Suppressor macrophage treated with lipopolysaccharide for 4 hours (primary cell): ENCODE data around the gene CCT8L2.
"Not testable (repeated sequence)": the region's sequence is repeated elsewhere in the genome, so short reads cannot be mapped to it uniquely, and the experiment has no call there.

Source experiments
- DNase-seq: peaks from one replicate; pipeline ENCODE4 v3.0.0-alpha.2; 2020

CCT8L2 gene, protein sequence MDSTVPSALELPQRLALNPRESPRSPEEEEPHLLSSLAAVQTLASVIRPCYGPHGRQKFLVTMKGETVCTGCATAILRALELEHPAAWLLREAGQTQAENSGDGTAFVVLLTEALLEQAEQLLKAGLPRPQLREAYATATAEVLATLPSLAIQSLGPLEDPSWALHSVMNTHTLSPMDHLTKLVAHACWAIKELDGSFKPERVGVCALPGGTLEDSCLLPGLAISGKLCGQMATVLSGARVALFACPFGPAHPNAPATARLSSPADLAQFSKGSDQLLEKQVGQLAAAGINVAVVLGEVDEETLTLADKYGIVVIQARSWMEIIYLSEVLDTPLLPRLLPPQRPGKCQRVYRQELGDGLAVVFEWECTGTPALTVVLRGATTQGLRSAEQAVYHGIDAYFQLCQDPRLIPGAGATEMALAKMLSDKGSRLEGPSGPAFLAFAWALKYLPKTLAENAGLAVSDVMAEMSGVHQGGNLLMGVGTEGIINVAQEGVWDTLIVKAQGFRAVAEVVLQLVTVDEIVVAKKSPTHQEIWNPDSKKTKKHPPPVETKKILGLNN

GRCh38 chr22:16592710-16593109 is at the start of gene CCT8L2:
TSS of gene CCT8L2 (minus strand) at chr22:16592810. CDS start at chr22:16592550, 260 bp downstream.
- not testable (repeated sequence) for DNase-seq

DNA sequence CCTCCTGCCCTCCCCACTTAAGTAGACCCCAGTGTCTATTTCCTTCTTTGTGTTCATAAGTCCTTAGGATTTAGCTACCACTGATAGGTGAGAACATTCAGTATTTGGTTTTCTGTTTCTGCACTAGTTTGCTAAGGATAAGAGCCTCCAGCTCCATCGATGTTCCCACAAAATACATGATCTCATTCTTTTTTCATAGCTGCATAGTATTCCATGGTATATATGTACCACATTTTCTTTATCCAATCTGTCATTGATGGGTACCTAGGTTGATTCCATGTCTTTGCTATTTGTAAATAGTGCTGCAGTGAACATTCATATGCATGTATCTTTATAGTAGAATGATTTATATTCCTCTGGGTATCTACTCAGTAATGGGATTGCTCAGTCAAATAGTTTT is 42.8 kb upstream of the CCT8L2 start:
- DNase-seq = not testable (repeated sequence)

GRCh38 chr22:16634092-16634491 is 41.5 kb upstream of the CCT8L2 start:
- DNase-seq = not testable (repeated sequence)

GRCh38 chr22:16628476-16628875 is 35.9 kb upstream of the CCT8L2 start:
- not testable (repeated sequence) for DNase-seq

- not testable (repeated sequence) for DNase-seq
These were observed 32.4 kb upstream of the CCT8L2 start for GRCh38 chr22:16625018-16625417.

DNA sequence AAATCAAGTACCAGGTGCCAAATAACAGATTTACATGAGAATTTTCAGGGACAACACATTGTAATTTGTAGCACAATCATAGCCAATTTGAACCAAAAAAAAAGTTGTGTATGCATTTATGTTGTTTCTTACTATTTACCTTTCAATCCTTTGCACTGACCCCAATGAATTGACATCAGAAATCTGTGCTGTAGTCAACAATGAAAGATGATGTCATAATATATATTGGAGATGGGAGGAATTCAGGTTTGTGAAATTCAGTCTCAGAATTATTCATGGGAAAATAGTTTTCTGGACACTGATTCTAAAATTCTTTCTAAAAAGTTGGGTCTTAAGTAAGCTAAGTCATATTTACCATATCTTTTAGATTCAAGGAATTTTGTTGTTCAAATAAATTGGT is 31.0 kb upstream of the CCT8L2 start:
- not testable (repeated sequence) for DNase-seq

DNA sequence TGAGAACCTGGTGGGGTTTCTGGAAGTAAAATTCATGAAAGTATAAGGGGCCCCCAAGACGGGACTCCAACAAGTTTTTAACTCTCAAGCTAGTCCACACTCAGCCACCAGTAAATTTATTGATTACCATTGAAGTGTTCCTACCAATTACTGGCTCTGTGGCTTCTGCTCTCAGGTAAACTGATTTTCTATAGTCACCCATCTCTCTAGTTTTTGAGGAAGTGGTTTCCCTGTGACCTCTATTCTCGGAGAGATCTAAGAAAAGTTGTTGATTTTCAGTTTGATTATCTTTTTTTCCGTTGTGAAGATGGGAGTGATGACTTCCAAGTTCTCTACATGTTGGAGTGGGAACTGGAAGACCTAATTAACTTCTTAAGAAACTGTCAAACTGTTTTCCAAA is 24.9 kb upstream of the CCT8L2 start:
- DNase-seq = not testable (repeated sequence)

DNA sequence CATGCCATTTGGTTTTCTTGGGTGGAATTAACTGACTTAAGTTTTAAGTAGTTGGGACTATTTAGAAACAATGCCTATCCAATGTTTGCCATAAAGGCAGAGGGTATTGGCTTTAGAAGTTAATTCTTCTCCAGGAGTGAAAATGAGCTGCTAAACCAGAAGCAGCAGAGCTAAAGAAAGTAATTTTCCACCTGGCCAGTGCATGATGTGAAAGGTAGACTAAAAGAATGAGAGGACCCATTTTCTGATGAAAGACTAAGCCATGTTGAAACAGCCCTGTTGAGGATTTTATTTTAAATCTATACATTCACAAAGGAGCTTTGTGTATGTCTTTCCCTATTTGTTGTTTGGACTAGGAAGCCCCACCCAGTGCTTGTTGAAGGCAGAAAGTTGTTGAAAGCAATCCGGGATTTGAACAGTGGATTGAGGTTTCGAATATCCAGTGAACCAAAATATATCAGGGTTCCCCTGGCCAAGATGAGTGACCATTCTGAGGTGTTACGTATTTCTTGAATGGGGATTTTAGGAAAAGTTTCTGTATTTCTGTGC is 23.9 kb upstream of the CCT8L2 start:
- DNase-seq = not testable (repeated sequence)

GRCh38 chr22:16615606-16616245 is 23.1 kb upstream of the CCT8L2 start:
- DNase-seq = not testable (repeated sequence)

DNA sequence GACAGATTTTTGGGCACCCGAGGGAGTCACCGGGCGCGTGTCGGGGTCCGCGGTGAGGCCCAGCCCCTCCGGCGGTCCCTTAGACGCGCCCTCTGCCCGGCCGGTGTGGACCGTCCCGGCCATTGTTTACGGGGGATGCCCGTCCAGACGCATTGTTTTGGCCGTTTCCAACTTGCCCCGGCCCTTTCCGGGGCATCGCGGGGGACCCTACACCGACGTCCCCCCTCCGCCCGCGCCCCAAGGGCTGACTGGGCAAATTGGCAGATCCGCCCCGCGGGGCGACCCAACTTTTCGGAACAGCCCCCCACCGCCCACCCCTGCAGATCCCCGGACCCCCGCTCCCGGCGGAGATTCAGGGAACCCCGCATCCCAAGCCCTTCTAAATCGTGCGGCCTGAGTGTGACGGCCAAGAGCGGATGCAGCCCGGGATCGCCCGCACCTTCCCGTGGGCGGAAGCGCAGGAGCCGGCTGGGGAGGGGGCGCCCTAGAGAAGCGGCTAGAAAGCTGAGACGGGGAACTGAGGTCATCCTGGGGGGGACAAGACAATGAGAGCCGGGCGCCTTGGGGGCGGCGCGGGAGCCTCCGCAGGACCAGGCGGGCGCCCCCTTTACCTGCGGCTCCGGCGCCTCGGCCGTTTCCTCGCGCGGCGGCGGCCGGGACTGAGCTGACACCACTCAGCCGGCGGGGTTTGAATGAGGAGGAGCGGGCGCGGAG is 17.1 kb upstream of the CCT8L2 start:
- no peak for DNase-seq

GRCh38 chr22:16608931-16609330 is 16.3 kb upstream of the CCT8L2 start:
- DNase-seq = no peak

GRCh38 chr22:16604257-16604998 is 11.8 kb upstream of the CCT8L2 start:
- DNase-seq = not testable (repeated sequence)

GRCh38 chr22:16603770-16604242 is 11.2 kb upstream of the CCT8L2 start:
- not testable (repeated sequence) for DNase-seq

GRCh38 chr22:16603448-16603768 is 10.8 kb upstream of the CCT8L2 start:
- DNase-seq = no peak

GRCh38 chr22:16602728-16603447 is 10.3 kb upstream of the CCT8L2 start:
- peak; percentile 12 for DNase-seq

- DNase-seq = peak; percentile 4
These were observed 9.7 kb upstream of the CCT8L2 start for GRCh38 chr22:16602224-16602727.

DNA sequence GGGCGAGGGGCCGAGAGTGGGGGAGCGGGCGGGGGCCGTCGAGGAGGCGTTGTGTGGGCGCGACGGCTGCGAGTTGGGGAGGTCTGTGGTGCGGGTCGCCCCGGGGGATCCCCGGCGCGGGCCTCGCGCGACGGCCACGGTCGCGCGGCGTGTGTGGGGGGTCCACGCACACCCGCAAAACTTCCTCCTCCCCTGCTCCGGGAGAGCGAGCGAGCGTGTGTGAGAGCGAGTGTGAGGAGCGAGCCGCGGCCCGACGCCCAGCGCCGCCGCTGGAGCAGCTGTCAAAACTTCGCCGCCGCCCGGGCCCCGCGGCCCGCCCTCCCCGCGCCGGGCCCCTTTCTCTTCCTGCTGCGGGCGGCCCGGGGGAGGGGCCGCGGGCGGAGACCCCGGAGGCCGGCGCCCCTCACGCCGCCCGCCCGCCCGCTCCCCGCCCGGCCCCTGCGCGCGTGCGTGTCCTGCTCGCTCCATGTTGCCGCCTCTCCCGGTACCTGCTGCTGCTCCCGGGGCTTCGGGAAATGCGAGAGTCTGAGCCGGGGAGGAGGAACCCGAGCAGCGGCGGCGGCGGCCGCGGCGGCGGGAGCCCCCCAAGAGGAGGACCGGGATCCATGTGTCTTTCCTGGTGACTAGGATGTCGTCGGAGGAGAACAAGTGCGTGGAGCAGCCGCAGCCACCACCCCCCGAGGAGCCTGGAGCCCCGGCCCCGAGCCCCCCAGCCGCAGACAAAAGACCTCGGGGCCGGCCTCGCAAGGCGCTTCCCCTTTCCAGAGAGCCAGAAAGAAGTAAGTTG is 9.0 kb upstream of the CCT8L2 start:
- peak; percentile 29 for DNase-seq

- DNase-seq = peak; percentile 80
These were observed 8.2 kb upstream of the CCT8L2 start for GRCh38 chr22:16600644-16601436.

DNA sequence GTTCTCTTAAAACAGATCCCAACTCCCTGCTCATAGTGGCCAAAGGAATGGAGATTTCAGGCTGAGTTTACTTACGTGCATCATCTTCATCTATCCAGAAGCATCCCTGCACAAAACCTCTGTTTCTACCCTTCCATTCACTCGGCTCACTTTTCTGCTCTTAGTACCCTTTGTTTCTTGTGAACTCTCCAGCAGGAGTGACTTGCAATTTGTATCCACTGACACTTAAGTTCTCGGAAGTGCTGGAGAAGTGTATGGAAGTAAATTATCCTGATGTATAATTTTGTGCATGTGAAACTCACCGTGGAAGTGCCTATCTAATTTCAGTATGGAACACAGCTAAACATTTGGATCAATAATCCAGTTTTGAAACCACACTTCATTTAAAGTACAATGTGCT is 7.0 kb upstream of the CCT8L2 start:
- DNase-seq = not testable (repeated sequence)
